22Rv1 (cell line): ENCODE data around the gene SHC1.

Experiments used
- H3K27ac ChIP-seq: fragments of 450-650 bp; 2 replicates; pipeline ENCODE4 v1.5.1; 2017
- CTCF ChIP-seq: fragments of 450-650 bp; IDR thresholded peaks from 2 replicates; pipeline ENCODE4 v1.5.1; 2017; ENCODE audit warnings: mild to moderate bottlenecking
- ZFX ChIP-seq: fragments of 450-650 bp; IDR thresholded peaks from 2 replicates; pipeline ENCODE4 v1.6.1; 2017; ENCODE audit warnings: antibody characterized with exemption, borderline replicate concordance

The SHC1 gene

GRCh38 chr1:154941333-154942013, 29.1 kb downstream of the SHC1 start:
- no peak overlapping the region for H3K27ac ChIP-seq

GRCh38 chr1:154940651-154941194, 29.8 kb downstream of the SHC1 start:
- H3K27ac ChIP-seq: no peak overlapping the region

More at GRCh38 chr1:154941333-154942013, 29.1 kb downstream of the SHC1 start:
- TF ChIP-seq CTCF: no peak
- TF ChIP-seq ZFX: no peak

GRCh38 chr1:154940213-154940560, 30.4 kb downstream of the SHC1 start:
- no peak overlapping the region for H3K27ac ChIP-seq
- TF ChIP-seq ZFX (no peak), CTCF (no peak)

More at GRCh38 chr1:154940651-154941194, 29.8 kb downstream of the SHC1 start:
- TF ChIP-seq ZFX (no peak), CTCF (no peak)

- H3K27ac ChIP-seq: peak overlapping the region; percentile 99
- TF ChIP-seq CTCF (no peak), ZFX (no peak)
Observed at GRCh38 chr1:154938604-154939399, 31.7 kb downstream of the SHC1 start.

- no peak for TF ChIP-seq ZFX
- TF ChIP-seq CTCF: no peak
- H3K27ac ChIP-seq: peak overlapping the region; percentile 99
Observed at GRCh38 chr1:154937988-154938386, 32.6 kb downstream of the SHC1 start.

- TF ChIP-seq CTCF: peak; percentile 32; the same call in 1 of the 2 replicates
- TF ChIP-seq ZFX: no peak
- H3K27ac ChIP-seq: peak overlapping the region; percentile 99
Observed at GRCh38 chr1:154937085-154937987, 33.2 kb downstream of the SHC1 start.
